A673 (cell line): Measurements from ENCODE around the gene HECW1. TPM values are rescaled to one million over a fixed set of nuclear protein-coding genes. Genes with fewer than 3 reads are reported as not detected.

Experiments used
- BruUV-seq: library from RNA; stranded (reverse); fragments of 400-500 nt; replicated peaks from 2 replicates; lab custom pipeline; 2021; lab: Mats Ljungman, UMichigan
- CTCF ChIA-PET: fragments of 300-600 bp; sonication (Branson Sonifier 250); formaldehyde crosslinking; loops from one replicate; lab custom pipeline; 2022; ENCODE audit warnings: antibody characterized with exemption; lab: Charles Lee
- POLR2A ChIA-PET: fragments of 300-600 bp; sonication (Branson Sonifier 250); formaldehyde crosslinking; loops from one replicate; lab custom pipeline; 2022; ENCODE audit warnings: antibody characterized with exemption; ENCODE audit not compliant: low non-redundant PET; lab: Charles Lee
- DNase-seq: peaks from one replicate; pipeline ENCODE4 v3.0.0-alpha.2; 2015; ENCODE audit warnings: low spot score
- H3K27ac ChIP-seq: fragments of 200-600 bp; sonication (generic); 2 replicates; pipeline ENCODE4 v1.5.1; 2016; ENCODE audit warnings: mixed run types, low read depth, mild to moderate bottlenecking, mixed read lengths, antibody characterized with exemption, low read length; ENCODE audit not compliant: poor library complexity, severe bottlenecking
- H3K27me3 ChIP-seq: fragments of 200-600 bp; sonication (generic); replicated peaks from 2 replicates; pipeline ENCODE4 v1.6.1; 2017; ENCODE audit warnings: mixed run types, low read depth, mild to moderate bottlenecking, mixed read lengths, antibody characterized with exemption, low read length; ENCODE audit not compliant: insufficient read depth, poor library complexity
- H3K36me3 ChIP-seq: fragments of 200-600 bp; sonication (generic); 2 replicates; pipeline ENCODE4 v1.6.1; 2016; ENCODE audit warnings: mixed run types, mild to moderate bottlenecking, mixed read lengths, antibody characterized with exemption, low read length; ENCODE audit not compliant: insufficient read depth, poor library complexity, severe bottlenecking
- H3K4me1 ChIP-seq: fragments of 200-600 bp; sonication (generic); 2 replicates; pipeline ENCODE4 v1.6.1; 2017; ENCODE audit warnings: mixed run types, mild to moderate bottlenecking, mixed read lengths, antibody characterized with exemption, low read length; ENCODE audit not compliant: insufficient read depth, poor library complexity, severe bottlenecking
- H3K4me3 ChIP-seq: fragments of 200-600 bp; sonication (generic); 2 replicates; pipeline ENCODE4 v1.5.1; 2016; ENCODE audit warnings: low read depth, mixed run types, mild to moderate bottlenecking, mixed read lengths, low read length; ENCODE audit not compliant: poor library complexity, severe bottlenecking
- H3K9me3 ChIP-seq: fragments of 200-600 bp; sonication (generic); 2 replicates; pipeline ENCODE4 v1.6.1; 2016; ENCODE audit warnings: mixed run types, low read depth, mild to moderate bottlenecking, mixed read lengths, antibody characterized with exemption, low read length; ENCODE audit not compliant: poor library complexity, severe bottlenecking
- EZH2 ChIP-seq: fragments of 200-600 bp; sonication (generic); IDR thresholded peaks from 2 replicates; pipeline ENCODE4 v1.6.1; 2017; ENCODE audit warnings: borderline replicate concordance, low read depth, mild to moderate bottlenecking, mixed read lengths, antibody characterized with exemption, low read length; ENCODE audit not compliant: poor library complexity, severe bottlenecking
- intact Hi-C: fragments of 100-400 bp; cut with micrococcal nuclease; formaldehyde crosslinking; loops from one replicate; pipeline ENCODE4 v1.10.0; 2022; ENCODE audit not compliant: unreplicated experiment
- total RNA-seq: library from RNA; stranded (reverse); gene quantifications from 2 replicates; pipeline ENCODE4 v1.2.3, GENCODE V29; 2021
- TF ChIP-seq, protein P1 (sequence below): fragments of 300-800, 200-600 bp; sonication (generic); conservative IDR thresholded peaks from 2 replicates; pipeline ENCODE4 v1.5.1; 2017; ENCODE audit warnings: low read depth, mild to moderate bottlenecking, antibody characterized with exemption, low read length, moderate library complexity, mixed read lengths

The HECW1 gene
- total RNA-seq, 1 experiment from 2014 or later = 0.39 TPM

GRCh38 chr7:43405948-43406347, 293.5 kb downstream of the HECW1 start:
- no peak for TF ChIP-seq EZH2
- TF ChIP-seq, protein P1, sequence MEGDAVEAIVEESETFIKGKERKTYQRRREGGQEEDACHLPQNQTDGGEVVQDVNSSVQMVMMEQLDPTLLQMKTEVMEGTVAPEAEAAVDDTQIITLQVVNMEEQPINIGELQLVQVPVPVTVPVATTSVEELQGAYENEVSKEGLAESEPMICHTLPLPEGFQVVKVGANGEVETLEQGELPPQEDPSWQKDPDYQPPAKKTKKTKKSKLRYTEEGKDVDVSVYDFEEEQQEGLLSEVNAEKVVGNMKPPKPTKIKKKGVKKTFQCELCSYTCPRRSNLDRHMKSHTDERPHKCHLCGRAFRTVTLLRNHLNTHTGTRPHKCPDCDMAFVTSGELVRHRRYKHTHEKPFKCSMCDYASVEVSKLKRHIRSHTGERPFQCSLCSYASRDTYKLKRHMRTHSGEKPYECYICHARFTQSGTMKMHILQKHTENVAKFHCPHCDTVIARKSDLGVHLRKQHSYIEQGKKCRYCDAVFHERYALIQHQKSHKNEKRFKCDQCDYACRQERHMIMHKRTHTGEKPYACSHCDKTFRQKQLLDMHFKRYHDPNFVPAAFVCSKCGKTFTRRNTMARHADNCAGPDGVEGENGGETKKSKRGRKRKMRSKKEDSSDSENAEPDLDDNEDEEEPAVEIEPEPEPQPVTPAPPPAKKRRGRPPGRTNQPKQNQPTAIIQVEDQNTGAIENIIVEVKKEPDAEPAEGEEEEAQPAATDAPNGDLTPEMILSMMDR = no peak
- DNase-seq = no peak
- no peaks in the 10 kb centered on the region for H3K36me3 ChIP-seq
- H3K9me3 ChIP-seq = no peaks in the 10 kb centered on the region
- no peak overlapping the region for H3K4me3 ChIP-seq
- no peak overlapping the region for H3K27ac ChIP-seq
- intact Hi-C loops = no loop called here
- ChIA-PET CTCF (no interaction called here), POLR2A (no interaction called here)
- no peaks in the 10 kb centered on the region for H3K27me3 ChIP-seq
- no TSS peak for BruUV-seq
- no peaks in the 10 kb centered on the region for H3K4me1 ChIP-seq

DNA sequence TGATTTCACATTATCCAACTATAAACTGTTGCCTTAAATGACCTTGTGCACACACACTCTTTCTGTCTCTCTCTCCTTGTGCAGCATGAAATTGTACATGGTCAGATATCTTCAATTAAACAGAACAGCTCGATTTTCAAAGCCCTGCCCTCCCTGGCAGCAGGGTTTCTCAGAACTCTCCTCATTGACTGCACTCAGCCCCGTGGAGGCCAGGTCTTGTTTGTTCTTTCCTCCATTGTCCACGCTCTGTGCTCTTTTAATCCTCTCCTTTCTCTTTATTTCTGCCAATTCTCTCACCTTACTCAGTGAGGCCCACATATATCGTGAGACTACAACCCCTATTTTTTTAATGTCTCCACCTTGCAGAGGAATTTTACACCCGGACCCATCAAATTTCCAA, 294.5 kb downstream of the HECW1 start:
- no peaks in the 10 kb centered on the region for H3K27me3 ChIP-seq
- intact Hi-C loops = no loop called here
- no peaks in the 10 kb centered on the region for H3K9me3 ChIP-seq
- DNase-seq = no peak
- H3K27ac ChIP-seq = no peak overlapping the region
- ChIA-PET CTCF (no interaction called here), POLR2A (no interaction called here)
- BruUV-seq = no TSS peak
- H3K4me3 ChIP-seq = no peak overlapping the region
- TF ChIP-seq EZH2 = no peak
- TF ChIP-seq, protein P1 = no peak
- H3K36me3 ChIP-seq = no peaks in the 10 kb centered on the region
- H3K4me1 ChIP-seq = no peaks in the 10 kb centered on the region

GRCh38 chr7:43408981-43409380, 296.5 kb downstream of the HECW1 start:
- CTCF ChIA-PET = no interaction called here
- no peaks in the 10 kb centered on the region for H3K9me3 ChIP-seq
- no peaks in the 10 kb centered on the region for H3K4me1 ChIP-seq
- BruUV-seq = no TSS peak
- no peak for TF ChIP-seq EZH2
- H3K36me3 ChIP-seq = no peaks in the 10 kb centered on the region
- H3K27ac ChIP-seq = no peak overlapping the region
- H3K4me3 ChIP-seq = no peak overlapping the region
- POLR2A ChIA-PET = no interaction called here
- intact Hi-C loops = no loop called here
- no peaks in the 10 kb centered on the region for H3K27me3 ChIP-seq
- no peak for DNase-seq

- no peak for TF ChIP-seq EZH2
- TF ChIP-seq, protein P1 = no peak
- H3K27ac ChIP-seq = no peak overlapping the region
- no peak for DNase-seq
- no peaks in the 10 kb centered on the region for H3K4me1 ChIP-seq
- H3K9me3 ChIP-seq = no peaks in the 10 kb centered on the region
- no peaks in the 10 kb centered on the region for H3K36me3 ChIP-seq
- POLR2A ChIA-PET = no interaction called here
- no TSS peak for BruUV-seq
- intact Hi-C loops = no loop called here
- no peaks in the 10 kb centered on the region for H3K27me3 ChIP-seq
- no peak overlapping the region for H3K4me3 ChIP-seq
- CTCF ChIA-PET = no interaction called here
These were observed 305.0 kb downstream of the HECW1 start for GRCh38 chr7:43417455-43417854.
